Endothelial cell (in vitro differentiated cells): ENCODE data around the gene PSMA2. TPM values are rescaled to one million over a fixed set of nuclear protein-coding genes. Genes with fewer than 3 reads are reported as not detected.
A peak's percentile ranks its signal among the peaks of the same experiment; 100 is the strongest.

Experiments used
- DNase-seq: peaks from one replicate; pipeline ENCODE4 v3.0.0; 2021; ENCODE audit warnings: low spot score
- H3K27ac Mint-ChIP-seq: one replicate; pipeline ENCODE4 v1.8.0; 2021; ENCODE audit warnings: mixed read lengths, inconsistent platforms; ENCODE audit not compliant: unreplicated experiment
- H3K27me3 Mint-ChIP-seq: one replicate; pipeline ENCODE4 v1.8.0; 2021; ENCODE audit warnings: mild to moderate bottlenecking, moderate library complexity, mixed read lengths, inconsistent platforms; ENCODE audit not compliant: unreplicated experiment
- H3K36me3 Mint-ChIP-seq: one replicate; pipeline ENCODE4 v1.8.0; 2021; ENCODE audit warnings: mild to moderate bottlenecking, low read depth, mixed read lengths, inconsistent platforms; ENCODE audit not compliant: unreplicated experiment
- H3K4me1 Mint-ChIP-seq: one replicate; pipeline ENCODE4 v1.8.0; 2021; ENCODE audit warnings: mild to moderate bottlenecking, mixed read lengths, inconsistent platforms; ENCODE audit not compliant: unreplicated experiment
- H3K4me3 Mint-ChIP-seq: one replicate; pipeline ENCODE4 v1.8.0; 2021; ENCODE audit warnings: mild to moderate bottlenecking, mixed read lengths, inconsistent platforms; ENCODE audit not compliant: unreplicated experiment
- H3K9me3 Mint-ChIP-seq: one replicate; pipeline ENCODE4 v1.8.0; 2021; ENCODE audit warnings: mixed read lengths, inconsistent platforms; ENCODE audit not compliant: unreplicated experiment
- CTCF ChIP-seq: fragments of 200-600 bp; sonication (generic); IDR thresholded peaks from one replicate; pipeline ENCODE4 v1.5.0; 2021; ENCODE audit warnings: antibody characterized with exemption; ENCODE audit not compliant: unreplicated experiment
- long read RNA-seq: library from polyadenylated mRNA; unstranded; transcript quantifications from one replicate; pipeline ENCODE4 v2.0.0, GENCODE V29; 2020; ENCODE audit not compliant: unreplicated experiment
- total RNA-seq: library from RNA; stranded (reverse); fragmentation: NEBNext Ultra II Directional; extraction: Animal tissue kit (Norgen Biotek cat#: 25700); gene quantifications from one replicate; pipeline ENCODE4 v1.2.1, GENCODE V29; 2021; ENCODE audit not compliant: unreplicated experiment

The PSMA2 gene
- total RNA-seq: 103 TPM
- long read RNA-seq, transcript PSMA2-201 (8 exons, 1,487 nt): major isoform, 173 of 179 reads
- long read RNA-seq, partial matches to known transcripts: 4 of 179 reads
- long read RNA-seq, other reads (novel, unspliced or antisense): 0 of 179 reads

- Mint-ChIP-seq H3K9me3 (no peaks in the 10 kb centered on the region), H3K27me3 (no peaks in the 10 kb centered on the region), H3K4me1 (peaks cover 20% of the 10 kb centered on the region), H3K36me3 (no peaks in the 10 kb centered on the region), H3K4me3 (peak within 1 kb of the TSS; percentile 100), H3K27ac (peak within 1 kb of the TSS; percentile 93)
- peak; percentile 89 for DNase-seq
- no peak for TF ChIP-seq CTCF
These were observed at the start of gene PSMA2, which contains the start of gene MRPL32 for GRCh38 chr7:42931834-42932651. Gene PSMA2 (minus strand): TSS chr7:42932174. CDS start chr7:42932158, 16 bp downstream. Gene MRPL32 (plus strand): TSS chr7:42932376. CDS start chr7:42932387, 11 bp downstream.

- no peak for TF ChIP-seq CTCF
- DNase-seq: no peak
- no peaks in the 10 kb centered on the region for H3K27me3 Mint-ChIP-seq
- H3K27ac Mint-ChIP-seq: no peak overlapping the region
- no peaks in the 10 kb centered on the region for H3K9me3 Mint-ChIP-seq
- no peaks in the 10 kb centered on the region for H3K36me3 Mint-ChIP-seq
- peaks cover 4% of the 10 kb centered on the region for H3K4me1 Mint-ChIP-seq
- no peak overlapping the region for H3K4me3 Mint-ChIP-seq
These were observed 49.6 kb upstream of the PSMA2 start for GRCh38 chr7:42981601-42982000.

- no peaks in the 10 kb centered on the region for H3K36me3 Mint-ChIP-seq
- TF ChIP-seq CTCF: no peak
- no peaks in the 10 kb centered on the region for H3K27me3 Mint-ChIP-seq
- no peak overlapping the region for H3K4me3 Mint-ChIP-seq
- no peaks in the 10 kb centered on the region for H3K9me3 Mint-ChIP-seq
- H3K4me1 Mint-ChIP-seq: peaks cover 4% of the 10 kb centered on the region
- H3K27ac Mint-ChIP-seq: no peak overlapping the region
- DNase-seq: no peak
These were observed 48.5 kb upstream of the PSMA2 start for GRCh38 chr7:42980514-42980913.

- H3K36me3 Mint-ChIP-seq: no peaks in the 10 kb centered on the region
- no peak overlapping the region for H3K27ac Mint-ChIP-seq
- no peak for TF ChIP-seq CTCF
- no peaks in the 10 kb centered on the region for H3K27me3 Mint-ChIP-seq
- no peak overlapping the region for H3K4me3 Mint-ChIP-seq
- H3K9me3 Mint-ChIP-seq: no peaks in the 10 kb centered on the region
- DNase-seq: no peak
- H3K4me1 Mint-ChIP-seq: peaks cover 4% of the 10 kb centered on the region
These were observed 48.1 kb upstream of the PSMA2 start for GRCh38 chr7:42980084-42980483.

DNA sequence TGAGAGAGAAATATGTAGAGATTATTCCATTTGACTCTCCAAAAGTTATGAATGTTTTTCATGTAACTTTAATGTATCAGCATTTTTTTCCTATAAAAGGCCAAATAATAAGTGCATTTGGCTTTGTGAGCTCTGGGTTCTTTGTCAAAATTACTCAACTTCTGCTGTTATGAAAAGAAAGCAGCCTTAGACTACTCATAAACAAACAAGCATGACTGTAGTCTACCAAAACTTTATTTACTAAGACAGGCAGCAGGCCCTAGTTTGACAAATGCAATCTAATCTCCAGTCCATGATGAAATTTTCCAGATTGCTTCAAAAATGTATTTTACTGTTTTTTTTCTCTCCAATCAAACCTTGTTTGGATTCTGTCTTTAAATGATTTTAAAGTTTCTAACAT, 46.5 kb upstream of the PSMA2 start:
- Mint-ChIP-seq H3K4me3 (no peak overlapping the region), H3K36me3 (no peaks in the 10 kb centered on the region), H3K27ac (no peak overlapping the region), H3K27me3 (no peaks in the 10 kb centered on the region), H3K9me3 (no peaks in the 10 kb centered on the region), H3K4me1 (peaks cover 4% of the 10 kb centered on the region)
- no peak for TF ChIP-seq CTCF
- no peak for DNase-seq
